LNCAP (cell line): ENCODE data around the gene IFT122.

Experiments used
- TF ChIP-seq, protein P1 (sequence below): fragments of 450-650 bp; IDR thresholded peaks from 2 replicates; pipeline ENCODE4 v1.5.1; 2017; ENCODE audit warnings: mild to moderate bottlenecking

IFT122 gene

DNA sequence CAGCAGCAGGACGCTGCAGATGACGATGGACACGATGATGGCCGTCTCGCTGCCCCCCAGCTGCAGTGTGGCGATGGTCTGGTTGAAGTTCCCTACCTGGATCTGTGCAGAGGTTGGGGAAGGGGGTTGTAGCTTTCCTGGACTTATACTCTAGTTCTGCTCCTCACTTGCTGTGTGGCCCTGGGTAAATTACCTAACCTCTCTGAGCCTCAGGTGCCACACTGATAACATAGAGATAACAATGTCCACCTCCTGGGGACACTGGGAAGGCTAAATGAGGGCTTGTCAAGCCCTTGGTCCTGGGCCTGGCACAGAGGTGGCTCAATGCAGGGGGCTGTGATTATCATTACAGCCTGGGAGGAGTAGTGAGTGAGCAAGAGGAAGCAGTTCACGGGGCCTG is 129.8 kb downstream of the IFT122 start:
- TF ChIP-seq, protein P1, sequence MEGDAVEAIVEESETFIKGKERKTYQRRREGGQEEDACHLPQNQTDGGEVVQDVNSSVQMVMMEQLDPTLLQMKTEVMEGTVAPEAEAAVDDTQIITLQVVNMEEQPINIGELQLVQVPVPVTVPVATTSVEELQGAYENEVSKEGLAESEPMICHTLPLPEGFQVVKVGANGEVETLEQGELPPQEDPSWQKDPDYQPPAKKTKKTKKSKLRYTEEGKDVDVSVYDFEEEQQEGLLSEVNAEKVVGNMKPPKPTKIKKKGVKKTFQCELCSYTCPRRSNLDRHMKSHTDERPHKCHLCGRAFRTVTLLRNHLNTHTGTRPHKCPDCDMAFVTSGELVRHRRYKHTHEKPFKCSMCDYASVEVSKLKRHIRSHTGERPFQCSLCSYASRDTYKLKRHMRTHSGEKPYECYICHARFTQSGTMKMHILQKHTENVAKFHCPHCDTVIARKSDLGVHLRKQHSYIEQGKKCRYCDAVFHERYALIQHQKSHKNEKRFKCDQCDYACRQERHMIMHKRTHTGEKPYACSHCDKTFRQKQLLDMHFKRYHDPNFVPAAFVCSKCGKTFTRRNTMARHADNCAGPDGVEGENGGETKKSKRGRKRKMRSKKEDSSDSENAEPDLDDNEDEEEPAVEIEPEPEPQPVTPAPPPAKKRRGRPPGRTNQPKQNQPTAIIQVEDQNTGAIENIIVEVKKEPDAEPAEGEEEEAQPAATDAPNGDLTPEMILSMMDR = no peak
